CD14-positive monocyte (primary cell): ENCODE data around the gene CDC42EP4. TPM values are rescaled to one million over a fixed set of nuclear protein-coding genes. Genes with fewer than 3 reads are reported as not detected.

ENCODE experiments used
- DNase-seq, 3 donors: peaks; one replicate each; pipeline ENCODE4 v3.0.0-alpha.2; 2011 to 2022
- H2AFZ ChIP-seq: 2 replicates; pipeline ENCODE4 v1.6.0; 2012; ENCODE audit warnings: mild to moderate bottlenecking, low read depth, low read length, inconsistent platforms; ENCODE audit not compliant: insufficient read depth, poor library complexity, severe bottlenecking
- H3K27ac ChIP-seq, 2 donors: 1 replicate in 1 of 2; 2 replicates in 1 of 2; pipeline ENCODE4 v1.5.1; 2012 to 2013; ENCODE audit warnings: low read length in 2 of 2, control low read depth in 1 of 2, inconsistent platforms in 1 of 2, low read depth in 1 of 2, mild to moderate bottlenecking in 1 of 2
- H3K27me3 ChIP-seq, 2 donors: one replicate each; pipeline versions ENCODE4 v1.6.0 to v1.6.1; 2011 to 2013; ENCODE audit warnings: low read length in 2 of 2; ENCODE audit not compliant: control insufficient read depth in 2 of 2, insufficient read depth in 2 of 2
- H3K36me3 ChIP-seq, 2 donors: replicated peaks in 1 of 2; 1 replicate in 1 of 2; 2 replicates in 1 of 2; pipeline versions ENCODE4 v1.5.1 to v1.6.1; 2012 to 2013; ENCODE audit warnings: low read length in 2 of 2, control low read depth in 1 of 2, inconsistent platforms in 1 of 2, mild to moderate bottlenecking in 1 of 2; ENCODE audit not compliant: insufficient read depth in 2 of 2, control insufficient read depth in 1 of 2
- H3K4me1 ChIP-seq, 2 donors: 1 replicate in 1 of 2; 2 replicates in 1 of 2; pipeline versions ENCODE4 v1.5.1 to v1.6.1; 2012 to 2013; ENCODE audit warnings: low read length in 2 of 2, control low read depth in 1 of 2, inconsistent platforms in 1 of 2, mild to moderate bottlenecking in 1 of 2, moderate library complexity in 1 of 2; ENCODE audit not compliant: insufficient read depth in 2 of 2, control insufficient read depth in 1 of 2
- H3K4me2 ChIP-seq: replicated peaks from 2 replicates; pipeline ENCODE3; 2012; ENCODE audit warnings: low read length, moderate library complexity, mild to moderate bottlenecking; ENCODE audit not compliant: poor library complexity, severe bottlenecking; ENCODE audit errors: extremely low read depth
- H3K4me3 ChIP-seq, 3 experiments: fragments of 200-600 bp in 1 of 3; sonication (generic) in 1 of 3; replicated peaks in 1 of 3; 1 replicate in 2 of 3; 2 replicates in 1 of 3; pipeline ENCODE4 v1.5.1; 2011 to 2013; ENCODE audit warnings: low read length in 3 of 3, mild to moderate bottlenecking in 3 of 3, control low read depth in 2 of 3, low read depth in 2 of 3, inconsistent platforms in 1 of 3, moderate library complexity in 1 of 3
- H3K79me2 ChIP-seq: 2 replicates; pipeline ENCODE4 v1.6.0; 2012; ENCODE audit warnings: mild to moderate bottlenecking, control low read depth, inconsistent platforms, low read length, moderate library complexity; ENCODE audit not compliant: insufficient read depth
- H3K9ac ChIP-seq: 2 replicates; pipeline ENCODE4 v1.6.0; 2017; ENCODE audit warnings: low read length, mild to moderate bottlenecking; ENCODE audit not compliant: insufficient read depth, poor library complexity, severe bottlenecking
- H3K9me3 ChIP-seq, 2 donors: replicated peaks in 1 of 2; 1 replicate in 1 of 2; 2 replicates in 1 of 2; pipeline versions ENCODE4 v1.5.1 to v1.6.1; 2012 to 2013; ENCODE audit warnings: low read length in 2 of 2, control low read depth in 1 of 2; ENCODE audit not compliant: control insufficient read depth in 1 of 2, insufficient read depth in 1 of 2
- H4K20me1 ChIP-seq: 2 replicates; pipeline ENCODE4 v1.6.0; 2012; ENCODE audit warnings: mild to moderate bottlenecking, low read length, control low read depth, moderate library complexity; ENCODE audit not compliant: insufficient read depth
- H3K27ac Mint-ChIP-seq, 7 donors: one replicate each; pipeline ENCODE4 v1.8.0; 2020; ENCODE audit warnings: mild to moderate bottlenecking in 7 of 7, mixed read lengths in 7 of 7, moderate library complexity in 6 of 7, inconsistent platforms in 2 of 7
- H3K27me3 Mint-ChIP-seq, 3 donors: one replicate each; pipeline ENCODE4 v1.8.0; 2021 to 2022; ENCODE audit warnings: low read depth in 3 of 3, mild to moderate bottlenecking in 3 of 3, mixed read lengths in 3 of 3, moderate library complexity in 3 of 3, inconsistent platforms in 1 of 3
- H3K36me3 Mint-ChIP-seq, 2 donors: one replicate each; pipeline ENCODE4 v1.8.0; 2020; ENCODE audit warnings: mixed read lengths in 2 of 2, inconsistent platforms in 1 of 2, mild to moderate bottlenecking in 1 of 2
- H3K4me1 Mint-ChIP-seq: one replicate; pipeline ENCODE4 v1.8.0; 2020; ENCODE audit warnings: mild to moderate bottlenecking, mixed read lengths
- H3K4me3 Mint-ChIP-seq, 2 donors: one replicate each; pipeline ENCODE4 v1.8.0; 2020; ENCODE audit warnings: mild to moderate bottlenecking in 2 of 2, mixed read lengths in 2 of 2, moderate library complexity in 1 of 2
- H3K9me3 Mint-ChIP-seq, 7 donors: one replicate each; pipeline ENCODE4 v1.8.0; 2020 to 2022; ENCODE audit warnings: mixed read lengths in 7 of 7, mild to moderate bottlenecking in 6 of 7, moderate library complexity in 6 of 7, inconsistent platforms in 2 of 7
- CTCF ChIP-seq: fragments of 200-600 bp; IDR thresholded peaks from one replicate; pipeline ENCODE4 v1.8.0; 2022; ENCODE audit warnings: antibody characterized with exemption, mild to moderate bottlenecking
- WGBS: methylation state at CpG from one replicate; pipeline ENCODE4 v1.1.5; 2013; ENCODE audit warnings: missing lambda C conversion rate; ENCODE audit not compliant: insufficient coverage; 5-methylcytosine and 5-hydroxymethylcytosine counted together
- intact Hi-C, 2 donors: fragments of 100-400 bp; cut with micrococcal nuclease; formaldehyde crosslinking; loops; one replicate each; pipeline versions ENCODE4 v1.15.0 to v1.15.1; 2023
- polyA plus RNA-seq, 3 donors: library from polyadenylated mRNA; depleted of rRNA in 1 of 3; unstranded in 2 of 3; stranded (reverse) in 1 of 3; fragments of 300-500 nt in 2 of 3; fragments of >200 nt in 1 of 3; fragmentation: Illumina TruSeq in 2 of 3; gene quantifications; 1 replicate in 2 of 3; 2 replicates in 1 of 3; pipeline ENCODE4 v1.2.3, GENCODE V29; 2012 to 2021

The CDC42EP4 gene
- polyA plus RNA-seq, 3 donors = 6.4 to 12.7 (median 6.6) TPM

GRCh38 chr17:73292031-73292531 is 19.7 kb downstream of the CDC42EP4 start:
- no peaks in the 10 kb centered on the region for H3K9me3 Mint-ChIP-seq
- H3K27ac Mint-ChIP-seq = peak overlapping the region; percentile 90 to 96 (median 95)
- Histone ChIP-seq H3K4me3 (peak overlapping the region in 2 of 3 experiments; percentile 9 to 70), H3K79me2 (peaks cover 51% of the 10 kb centered on the region), H3K9me3 (no peaks in the 10 kb centered on the region), H3K27ac (peak overlapping the region; percentile 53 to 84), H3K4me1 (peaks cover 37 to 49% of the 10 kb centered on the region in 2 donors), H3K36me3 (no peaks in the 10 kb centered on the region), H2AFZ (peak overlapping the region; percentile 66), H3K9ac (peak overlapping the region; percentile 65), H3K4me2 (peak overlapping the region; percentile 64), H4K20me1 (peaks cover 7% of the 10 kb centered on the region), H3K27me3 (no peaks in the 10 kb centered on the region)
- no peak for TF ChIP-seq CTCF
- DNase-seq = peak in 1 of 3 donors; percentile 38
- peak overlapping the region; percentile 61 to 88 for H3K4me3 Mint-ChIP-seq
- H3K4me1 Mint-ChIP-seq = peaks cover 60% of the 10 kb centered on the region
- 92% methylated on average over 8 of the region's 12 CpGs for WGBS
- intact Hi-C loops = no loop called here
- H3K36me3 Mint-ChIP-seq = peaks cover 17 to 19% of the 10 kb centered on the region in 2 donors
- H3K27me3 Mint-ChIP-seq = peaks cover 1 to 6% (median 4%) of the 10 kb centered on the region in 3 donors

DNA sequence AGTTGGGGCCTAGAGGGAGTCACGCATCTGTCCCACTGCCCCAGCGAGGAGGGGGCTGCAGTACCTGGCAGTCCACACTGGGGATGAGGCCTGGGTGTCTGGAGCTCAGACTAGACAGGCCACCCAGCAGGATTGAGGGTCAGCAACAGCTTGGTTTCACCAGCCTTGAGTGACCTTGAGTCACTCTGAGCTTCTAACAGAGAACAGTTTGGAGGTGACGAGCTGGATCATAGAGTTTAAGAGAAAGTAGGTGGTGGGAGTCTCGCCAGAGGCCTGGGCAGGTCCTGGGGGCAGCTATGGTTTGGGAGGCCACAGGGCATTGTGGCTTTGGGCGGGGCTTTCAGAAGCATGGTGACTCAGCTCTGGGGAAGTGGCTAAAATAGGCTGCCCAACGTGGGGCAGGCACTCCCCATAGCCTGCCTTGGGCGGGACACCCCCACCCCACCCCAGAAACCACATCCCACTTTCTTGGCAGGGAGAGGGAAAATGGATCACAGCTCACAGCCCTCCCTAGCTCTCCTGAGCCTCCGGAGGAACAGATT is 20.5 kb downstream of the CDC42EP4 start:
- peak overlapping the region; percentile 65 for H3K9ac ChIP-seq
- Mint-ChIP-seq H3K27ac (peak overlapping the region; percentile 90 to 96 (median 95)), H3K4me3 (peak overlapping the region; percentile 61 to 88), H3K4me1 (peaks cover 60% of the 10 kb centered on the region), H3K9me3 (no peaks in the 10 kb centered on the region), H3K36me3 (peaks cover 19 to 24% of the 10 kb centered on the region in 2 donors), H3K27me3 (peaks cover 1 to 6% (median 4%) of the 10 kb centered on the region in 3 donors)
- H3K27ac ChIP-seq = peak overlapping the region; percentile 53 to 84
- H3K36me3 ChIP-seq = peaks cover 0 to 4% of the 10 kb centered on the region in 2 donors
- peak overlapping the region; percentile 66 for H2AFZ ChIP-seq
- peak overlapping the region; percentile 9 to 70 (median 11) for H3K4me3 ChIP-seq
- peaks cover 37 to 49% of the 10 kb centered on the region in 2 donors for H3K4me1 ChIP-seq
- H3K4me2 ChIP-seq = peak overlapping the region; percentile 64
- peaks cover 14% of the 10 kb centered on the region for H4K20me1 ChIP-seq
- 16% methylated on average over 3 of the region's 8 CpGs for WGBS
- no peaks in the 10 kb centered on the region for H3K9me3 ChIP-seq
- intact Hi-C loops = loop anchor here in 1 of 2 donors (2.0 kb wide), 1 partner anchor 13 kb away; no protein-coding TSS in a partner anchor
- no peaks in the 10 kb centered on the region for H3K27me3 ChIP-seq
- peak; percentile 85 to 92 (median 89) for DNase-seq
- H3K79me2 ChIP-seq = peaks cover 51% of the 10 kb centered on the region
- no peak for TF ChIP-seq CTCF
